Kidney epithelial cell (primary cell): ENCODE measurements around the gene BECN2. TPM values are rescaled to one million over a fixed set of nuclear protein-coding genes. Genes with fewer than 3 reads are reported as not detected.

Experiments
- DNase-seq: peaks from one replicate; pipeline ENCODE4 v3.0.0-alpha.2; 2010; ENCODE audit warnings: low read depth
- H3K27me3 ChIP-seq: 2 replicates; pipeline ENCODE4 v1.6.0; 2011; ENCODE audit warnings: low read length; ENCODE audit not compliant: control insufficient read depth, insufficient read depth
- H3K36me3 ChIP-seq: 2 replicates; pipeline ENCODE4 v1.5.1; 2011; ENCODE audit warnings: low read length; ENCODE audit not compliant: control insufficient read depth, insufficient read depth
- H3K4me3 ChIP-seq: 2 replicates; pipeline ENCODE4 v1.5.1; 2011; ENCODE audit warnings: low read depth, mild to moderate bottlenecking, control low read depth, low read length
- total RNA-seq: library from RNA; depleted of rRNA; stranded (reverse); fragments of >200 nt; gene quantifications from 2 replicates; pipeline ENCODE4 v1.2.3, GENCODE V29; 2015
- TF ChIP-seq, protein P1 (sequence below): IDR thresholded peaks from 2 replicates; pipeline ENCODE4 v1.5.1; 2011; ENCODE audit warnings: mild to moderate bottlenecking, moderate library complexity, low read length, control low read depth, inconsistent platforms; ENCODE audit not compliant: insufficient read depth, poor library complexity, severe bottlenecking

Gene BECN2
- total RNA-seq, 1 donor from 2014 or later: not detected

DNA sequence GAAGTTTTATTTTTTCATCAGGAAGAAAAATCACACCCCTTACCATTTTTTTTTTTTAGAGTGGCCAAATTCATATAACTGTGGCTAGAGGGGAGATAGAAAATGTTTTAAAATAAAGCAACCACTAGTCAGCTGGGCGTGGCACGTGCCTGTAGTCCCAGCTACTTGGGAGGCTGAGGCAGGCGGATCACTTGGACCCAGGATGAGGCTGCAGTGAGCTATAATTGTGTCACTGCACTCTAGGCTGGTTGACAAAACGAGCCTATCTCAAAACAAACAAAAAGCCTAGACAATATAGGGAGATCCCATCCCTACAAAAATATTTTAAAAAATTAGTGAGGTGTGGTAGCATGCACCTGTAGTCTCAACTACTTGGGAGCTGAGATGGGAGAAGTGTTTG is 14.8 kb upstream of the BECN2 start:
- TF ChIP-seq, protein P1, sequence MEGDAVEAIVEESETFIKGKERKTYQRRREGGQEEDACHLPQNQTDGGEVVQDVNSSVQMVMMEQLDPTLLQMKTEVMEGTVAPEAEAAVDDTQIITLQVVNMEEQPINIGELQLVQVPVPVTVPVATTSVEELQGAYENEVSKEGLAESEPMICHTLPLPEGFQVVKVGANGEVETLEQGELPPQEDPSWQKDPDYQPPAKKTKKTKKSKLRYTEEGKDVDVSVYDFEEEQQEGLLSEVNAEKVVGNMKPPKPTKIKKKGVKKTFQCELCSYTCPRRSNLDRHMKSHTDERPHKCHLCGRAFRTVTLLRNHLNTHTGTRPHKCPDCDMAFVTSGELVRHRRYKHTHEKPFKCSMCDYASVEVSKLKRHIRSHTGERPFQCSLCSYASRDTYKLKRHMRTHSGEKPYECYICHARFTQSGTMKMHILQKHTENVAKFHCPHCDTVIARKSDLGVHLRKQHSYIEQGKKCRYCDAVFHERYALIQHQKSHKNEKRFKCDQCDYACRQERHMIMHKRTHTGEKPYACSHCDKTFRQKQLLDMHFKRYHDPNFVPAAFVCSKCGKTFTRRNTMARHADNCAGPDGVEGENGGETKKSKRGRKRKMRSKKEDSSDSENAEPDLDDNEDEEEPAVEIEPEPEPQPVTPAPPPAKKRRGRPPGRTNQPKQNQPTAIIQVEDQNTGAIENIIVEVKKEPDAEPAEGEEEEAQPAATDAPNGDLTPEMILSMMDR: no peak

DNA sequence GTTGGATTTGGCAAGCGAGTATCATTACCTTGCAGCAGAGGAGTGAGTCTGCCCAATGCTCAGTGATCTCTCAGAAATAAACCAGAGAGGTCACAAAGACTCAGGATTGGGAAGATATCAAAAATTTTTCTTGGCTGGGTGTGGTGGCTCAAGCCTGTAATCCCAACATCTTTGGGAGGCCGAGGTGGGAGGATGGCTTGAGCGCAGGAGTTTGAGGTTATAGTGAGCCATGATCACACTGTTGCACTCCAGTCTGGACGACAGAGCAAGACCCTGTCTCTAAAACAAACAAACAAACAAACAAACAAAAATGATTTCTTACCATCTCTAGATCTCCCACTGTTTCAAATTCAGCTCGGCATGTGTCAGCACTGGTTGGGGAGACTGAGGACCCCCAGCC is 13.3 kb upstream of the BECN2 start:
- DNase-seq: no peak
- Histone ChIP-seq H3K36me3 (no peaks in the 10 kb centered on the region), H3K4me3 (no peak overlapping the region), H3K27me3 (no peaks in the 10 kb centered on the region)
- TF ChIP-seq, protein P1: no peak

More for the DNA sequence above, 14.8 kb upstream of the BECN2 start:
- H3K4me3 ChIP-seq: no peak overlapping the region
- no peak for DNase-seq
- H3K36me3 ChIP-seq: no peaks in the 10 kb centered on the region
- no peaks in the 10 kb centered on the region for H3K27me3 ChIP-seq

DNA sequence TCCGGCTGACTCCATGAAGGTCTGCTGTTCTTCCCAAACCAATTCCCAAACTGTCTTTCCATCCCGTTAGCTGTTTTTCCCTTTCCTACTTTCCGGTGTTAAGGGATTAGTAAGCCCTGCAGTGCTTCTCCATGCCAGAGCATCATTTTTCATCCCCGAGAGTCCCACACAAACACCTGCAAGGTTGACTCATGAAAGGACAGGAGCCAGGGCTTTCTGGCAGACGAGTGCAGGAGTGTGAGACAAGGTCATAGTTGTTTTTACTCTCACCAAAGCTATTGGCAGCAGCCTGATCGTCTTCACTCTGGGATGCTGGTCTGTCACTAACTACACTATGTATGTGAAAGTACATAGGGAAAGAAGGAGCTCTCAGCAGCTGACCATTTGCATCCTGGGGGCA is 10.2 kb upstream of the BECN2 start:
- TF ChIP-seq, protein P1: no peak
- H3K27me3 ChIP-seq: no peaks in the 10 kb centered on the region
- no peaks in the 10 kb centered on the region for H3K36me3 ChIP-seq
- no peak overlapping the region for H3K4me3 ChIP-seq
- no peak for DNase-seq

DNA sequence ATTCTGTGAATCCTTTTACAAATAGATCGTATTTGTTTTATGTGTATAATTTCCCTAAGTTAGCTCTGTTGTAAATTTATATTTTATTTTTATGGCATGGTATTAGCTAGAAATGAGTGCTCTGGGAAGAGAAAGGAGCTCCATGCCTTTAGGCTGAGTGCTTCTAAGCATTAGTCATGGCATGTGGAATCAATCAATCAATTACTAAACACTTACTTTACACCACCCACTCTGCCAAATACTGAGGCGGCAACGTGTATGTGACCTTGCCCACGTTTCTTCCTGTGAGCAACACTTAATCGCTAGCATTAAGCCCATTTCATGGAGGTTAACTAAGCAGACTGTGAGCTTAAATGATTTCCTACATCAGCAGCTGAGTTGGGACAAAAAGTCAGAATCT is 7.2 kb upstream of the BECN2 start:
- Histone ChIP-seq H3K27me3 (no peaks in the 10 kb centered on the region), H3K36me3 (no peaks in the 10 kb centered on the region), H3K4me3 (no peak overlapping the region)
- TF ChIP-seq, protein P1: no peak
- DNase-seq: no peak

DNA sequence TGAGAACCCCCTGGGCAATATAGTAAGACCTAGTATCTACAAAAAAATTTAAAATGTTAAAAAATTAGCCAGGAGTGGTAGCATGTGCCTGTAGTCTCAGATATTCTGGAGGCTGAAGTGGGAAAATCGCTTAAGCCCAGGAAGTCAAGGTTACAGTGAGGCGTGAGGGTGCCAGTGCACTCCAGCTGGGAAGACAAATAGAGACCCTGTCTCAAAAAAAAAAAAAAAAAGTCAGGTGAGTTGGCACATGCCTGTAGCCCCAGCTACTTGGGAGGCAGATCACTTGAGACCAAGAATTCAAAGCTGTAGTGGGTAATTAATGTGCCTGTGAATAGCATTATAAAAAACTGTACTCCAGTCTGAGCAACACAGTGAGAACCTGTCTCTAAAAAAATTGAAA is 4.6 kb downstream of the BECN2 start:
- DNase-seq: no peak
- Histone ChIP-seq H3K36me3 (no peaks in the 10 kb centered on the region), H3K27me3 (no peaks in the 10 kb centered on the region), H3K4me3 (no peak overlapping the region)
- TF ChIP-seq, protein P1: no peak

DNA sequence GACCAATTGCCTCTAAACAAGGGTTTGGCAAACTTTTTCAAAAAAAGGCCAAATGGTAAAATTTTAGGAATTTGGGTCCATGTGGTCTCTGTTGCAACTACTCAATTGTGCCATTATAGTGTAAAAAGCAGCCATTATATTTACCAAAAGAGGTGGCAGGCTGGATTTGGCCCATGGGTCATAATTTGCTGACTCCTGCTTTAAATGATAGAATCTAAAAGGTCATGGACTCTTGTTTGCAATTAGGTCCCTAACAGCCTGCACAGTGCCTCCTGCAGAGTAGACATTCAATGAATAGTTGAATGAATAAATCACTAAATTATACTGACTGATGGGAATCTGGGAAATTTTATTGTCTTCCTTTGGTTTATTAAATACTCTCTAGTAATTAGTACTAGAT is 6.2 kb downstream of the BECN2 start:
- H3K4me3 ChIP-seq: no peak overlapping the region
- H3K36me3 ChIP-seq: no peaks in the 10 kb centered on the region
- no peaks in the 10 kb centered on the region for H3K27me3 ChIP-seq
- DNase-seq: no peak
- TF ChIP-seq, protein P1: no peak
